GM04504 (cell line): ENCODE results near the gene PARVB.
"Not testable (repeated sequence)": the region's sequence is repeated elsewhere in the genome, so short reads cannot be mapped to it uniquely, and the experiment has no call there.

Source experiments
- DNase-seq: peaks from one replicate; pipeline ENCODE4 v3.0.0-alpha.2; 2012; ENCODE audit warnings: low read depth

The PARVB gene

DNA sequence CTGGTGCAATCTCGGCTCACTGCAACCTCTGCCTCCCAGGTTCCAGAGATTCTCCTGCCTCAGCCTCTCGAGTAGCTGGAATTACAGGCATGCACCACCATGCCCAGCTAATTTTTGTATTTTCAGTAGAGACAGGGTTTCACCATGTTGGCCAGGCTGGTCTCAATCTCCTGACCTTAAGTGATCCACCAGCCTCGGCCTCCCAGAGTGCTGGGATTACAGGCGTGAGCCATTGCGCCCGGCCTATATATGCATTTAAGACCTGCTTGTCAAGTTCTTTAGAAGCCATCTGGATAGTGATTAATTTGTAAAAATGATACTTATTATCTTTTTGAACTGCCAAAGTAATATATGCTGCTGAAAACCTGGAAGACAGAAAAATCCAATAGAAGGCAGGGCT, 86.6 kb downstream of the PARVB start:
- not testable (repeated sequence) for DNase-seq

DNA sequence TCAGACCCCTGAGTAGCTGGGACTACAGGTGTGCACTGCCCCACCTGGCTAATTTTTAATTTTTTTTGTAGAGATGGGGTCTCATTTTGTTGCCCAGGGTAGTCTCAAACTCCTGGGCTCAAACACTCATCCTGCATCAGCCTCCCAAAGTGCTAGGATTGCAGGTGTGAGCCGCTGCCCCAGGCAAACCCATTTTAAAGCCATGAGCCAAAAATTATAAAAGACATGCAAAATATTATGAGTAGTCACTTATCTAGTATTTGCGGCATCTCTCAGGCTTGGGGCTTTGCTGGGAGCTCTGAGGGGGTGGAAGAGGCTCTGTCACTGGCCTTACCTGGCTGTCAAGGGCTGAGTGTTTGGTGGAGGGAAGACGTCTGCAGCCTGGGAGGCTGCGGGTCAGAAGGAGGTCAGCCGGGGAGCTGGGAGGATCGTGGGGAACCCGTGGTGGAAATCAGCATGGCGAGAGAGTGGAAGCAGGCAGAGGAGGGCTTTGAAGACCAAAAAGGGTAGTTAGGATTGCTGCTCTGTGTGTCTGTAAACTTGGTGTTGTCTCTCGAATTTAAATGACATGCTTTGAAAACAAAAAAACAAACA, 87.6 kb downstream of the PARVB start:
- DNase-seq = no peak

DNA sequence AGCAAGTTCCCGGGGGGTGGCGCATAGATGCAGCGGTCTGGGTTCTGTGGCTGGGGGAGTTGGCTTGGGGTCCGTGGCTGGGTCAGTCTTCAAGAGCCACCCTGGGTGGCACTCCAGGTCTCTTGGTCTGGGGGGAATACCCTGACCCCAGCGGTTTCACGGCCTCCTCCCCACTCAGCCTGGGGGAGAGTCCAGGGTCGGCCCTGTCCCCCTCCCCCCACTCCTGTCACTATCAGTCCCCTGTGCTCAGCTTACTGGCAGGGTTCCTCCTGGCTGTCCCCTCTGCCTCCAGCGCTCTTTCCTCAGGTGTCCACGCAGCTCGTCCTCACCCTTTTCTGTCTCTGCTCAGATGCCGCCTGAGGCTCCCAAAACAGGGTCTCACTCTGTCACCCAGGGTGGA, 88.1 kb downstream of the PARVB start:
- DNase-seq = no peak

DNA sequence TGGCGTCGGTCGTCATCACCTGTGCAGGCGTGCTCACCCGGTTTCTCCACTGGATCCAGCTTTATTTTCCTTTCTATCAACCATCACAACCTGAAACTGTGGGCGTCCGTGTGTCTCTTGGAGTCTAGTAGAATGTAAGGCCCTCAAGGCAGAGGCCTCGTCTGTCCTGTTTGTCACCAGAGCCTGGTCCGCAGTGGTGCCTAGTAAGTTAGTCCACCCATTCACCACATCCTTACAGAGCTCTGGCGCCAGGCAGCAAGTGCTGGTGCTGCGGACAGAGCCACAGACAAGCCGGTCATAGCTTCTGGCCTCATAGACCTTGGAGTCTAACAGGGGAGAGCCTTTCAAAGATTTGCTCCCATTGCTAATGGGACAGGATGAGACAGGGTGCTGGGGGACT, 92.2 kb downstream of the PARVB start:
- no peak for DNase-seq

DNA sequence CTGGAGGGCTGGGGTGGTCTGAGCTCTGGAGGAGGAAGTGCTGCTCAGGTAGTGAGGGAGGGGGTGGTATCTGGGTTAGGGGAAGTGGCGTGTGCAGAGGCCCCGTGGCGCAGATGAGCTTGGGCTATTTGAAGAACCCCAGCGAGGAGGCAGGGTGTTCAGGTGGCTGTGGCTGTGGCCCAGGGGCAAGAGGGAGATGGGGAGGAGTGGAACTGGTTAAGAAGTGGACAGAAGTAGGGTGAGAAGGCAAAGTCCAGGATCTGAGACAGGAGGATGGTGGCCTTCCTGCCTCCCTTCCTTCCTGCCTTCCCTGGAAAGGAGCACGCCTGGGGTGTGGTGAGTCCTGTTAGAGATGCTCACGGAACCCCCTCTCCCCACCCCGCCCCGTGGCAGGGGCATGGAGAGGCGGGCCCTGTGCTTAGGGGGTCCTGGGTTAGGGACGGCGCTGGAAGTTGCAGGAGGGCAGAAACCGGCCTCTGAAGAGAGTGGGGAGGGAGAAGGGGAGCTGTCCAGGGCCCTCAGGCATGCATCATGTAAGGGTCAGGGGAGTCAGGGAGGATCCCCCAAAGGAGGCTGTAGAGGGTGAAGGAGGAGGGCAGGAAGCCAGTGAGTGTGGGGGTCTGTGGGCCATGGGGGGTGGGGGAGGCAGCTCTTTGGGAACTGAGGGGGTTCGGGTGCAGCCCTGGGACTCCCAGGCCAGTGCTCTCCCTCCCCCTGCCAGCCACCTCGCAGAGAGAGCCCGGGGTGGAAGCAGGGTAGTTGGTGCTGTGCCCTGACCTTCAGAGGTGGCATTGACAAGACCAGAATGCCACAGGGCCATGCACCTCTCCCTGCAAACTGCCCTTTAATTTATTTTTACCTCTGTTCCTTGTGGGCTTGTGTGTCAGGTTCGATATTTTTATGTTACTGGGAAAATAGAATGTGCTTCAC, 92.9 kb downstream of the PARVB start:
- DNase-seq = no peak

DNA sequence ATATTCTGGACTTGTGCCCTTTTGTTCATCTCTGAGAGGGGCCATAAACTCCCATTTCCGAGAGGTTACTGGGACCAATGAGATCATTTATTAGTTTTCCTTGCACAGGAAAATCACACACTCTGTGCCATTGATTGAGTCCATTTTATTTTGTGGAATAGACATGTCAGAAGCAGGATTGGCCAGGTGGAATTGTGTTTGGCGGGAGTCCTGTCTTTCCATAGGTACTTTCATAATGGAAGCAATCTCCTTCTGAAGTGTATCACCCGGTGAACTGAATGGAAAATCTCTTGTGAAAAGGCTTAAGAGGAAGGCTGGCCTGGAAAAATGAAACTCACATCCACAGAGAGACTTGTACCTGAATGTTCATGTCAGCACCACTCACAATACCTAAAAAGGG, 93.6 kb downstream of the PARVB start:
- DNase-seq = no peak

DNA sequence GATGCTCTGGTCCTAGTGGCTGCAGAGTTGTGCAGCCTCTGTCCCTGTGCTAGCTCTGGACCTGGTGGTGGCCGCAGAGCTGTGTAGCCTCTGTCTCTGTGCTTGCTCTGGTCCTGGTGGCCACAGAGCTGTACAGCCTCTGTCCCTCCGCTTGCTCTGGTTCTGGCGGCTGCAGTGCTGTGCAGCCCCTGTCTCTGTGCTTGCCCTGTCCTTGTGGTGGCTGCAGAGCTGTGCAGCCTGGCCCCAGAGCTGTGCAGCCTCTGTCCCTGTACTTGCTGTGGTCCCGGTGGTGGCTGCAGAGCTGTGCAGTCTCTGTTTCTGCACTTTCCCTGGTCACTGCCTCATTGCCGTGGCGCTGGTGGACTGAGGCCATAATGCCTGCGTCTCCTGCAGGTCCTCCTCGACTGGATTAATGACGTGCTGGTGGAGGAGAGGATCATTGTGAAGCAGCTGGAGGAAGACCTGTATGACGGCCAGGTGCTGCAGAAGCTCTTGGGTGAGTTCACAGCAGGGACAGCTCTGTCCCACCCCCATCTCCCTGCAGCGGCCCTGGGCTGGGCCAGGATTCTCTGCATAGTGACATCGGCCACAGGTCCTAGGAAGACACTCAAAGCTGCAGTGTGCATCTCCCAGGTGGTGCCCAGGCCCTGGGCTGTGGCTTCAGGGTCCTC, 94.7 kb downstream of the PARVB start:
- DNase-seq = no peak

DNA sequence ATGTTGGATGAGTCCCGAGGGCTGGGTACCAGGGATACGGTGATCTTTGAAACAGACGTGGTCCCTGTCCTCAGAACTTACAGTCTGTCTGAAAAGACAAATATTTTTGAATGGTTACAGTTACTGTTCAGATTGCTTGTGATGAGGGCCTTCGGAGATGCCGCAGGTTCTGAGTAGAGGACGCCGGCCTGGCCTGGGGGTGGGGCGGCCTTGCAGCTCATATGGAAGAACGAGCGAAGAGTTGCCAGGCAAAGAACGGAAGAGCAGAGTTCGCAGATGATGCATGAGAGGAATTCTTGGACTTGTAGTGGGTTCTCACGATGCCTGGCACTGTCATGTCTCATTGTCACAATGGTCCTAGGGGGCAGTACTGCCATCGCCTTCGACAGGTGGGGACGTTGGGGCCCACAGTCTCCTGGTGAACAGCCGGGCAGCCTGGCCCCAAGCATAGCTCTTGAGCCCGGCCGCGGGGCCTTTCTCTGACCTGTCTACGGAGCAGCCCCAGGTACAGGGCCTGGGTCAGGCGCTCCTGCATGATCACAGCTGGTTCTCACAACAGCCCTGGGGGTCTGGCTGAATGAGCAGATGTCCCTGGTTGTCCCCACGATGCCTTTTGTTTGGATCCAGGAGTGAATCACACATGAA, 95.7 kb downstream of the PARVB start:
- no peak for DNase-seq

DNA sequence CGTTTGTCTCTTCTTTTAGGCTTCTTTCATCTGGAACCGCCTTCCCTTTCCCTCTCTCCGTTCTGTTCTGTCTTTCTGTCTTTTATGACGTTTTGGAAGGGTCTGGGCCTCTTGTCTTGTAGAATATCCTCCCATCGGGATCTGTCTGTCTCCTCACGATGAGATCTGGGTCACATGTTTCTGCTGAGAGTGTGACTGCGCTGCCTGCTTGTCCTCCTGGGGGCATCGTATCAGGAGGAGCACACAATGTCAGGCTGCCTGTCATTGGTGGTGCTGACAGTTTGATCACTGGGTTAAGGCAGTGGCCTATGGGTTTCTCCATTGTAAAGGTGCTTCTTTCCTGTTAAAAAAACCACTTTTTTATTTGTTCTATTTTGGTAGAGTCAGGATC, 96.2 kb downstream of the PARVB start:
- no peak for DNase-seq

DNA sequence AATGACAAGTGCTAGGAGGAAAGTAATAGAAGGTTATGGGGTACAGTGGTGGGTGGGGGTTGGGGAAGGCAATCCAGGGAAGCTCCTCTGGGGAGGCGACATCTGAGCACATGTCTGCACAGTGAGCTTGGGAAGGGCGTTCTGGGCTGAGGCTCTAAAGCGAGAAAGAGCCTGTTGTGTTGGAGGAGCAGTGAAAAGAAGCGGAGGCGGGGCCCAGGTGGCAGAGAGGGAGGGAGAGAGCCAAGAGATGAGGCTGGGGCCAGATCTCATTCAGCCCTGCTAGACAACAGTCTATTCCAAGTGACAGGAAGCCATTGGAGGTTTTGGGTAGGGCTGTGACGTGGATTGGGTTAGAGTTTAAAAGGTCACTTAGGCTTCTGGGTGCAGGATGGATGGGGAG, 101.3 kb downstream of the PARVB start:
- no peak for DNase-seq

DNA sequence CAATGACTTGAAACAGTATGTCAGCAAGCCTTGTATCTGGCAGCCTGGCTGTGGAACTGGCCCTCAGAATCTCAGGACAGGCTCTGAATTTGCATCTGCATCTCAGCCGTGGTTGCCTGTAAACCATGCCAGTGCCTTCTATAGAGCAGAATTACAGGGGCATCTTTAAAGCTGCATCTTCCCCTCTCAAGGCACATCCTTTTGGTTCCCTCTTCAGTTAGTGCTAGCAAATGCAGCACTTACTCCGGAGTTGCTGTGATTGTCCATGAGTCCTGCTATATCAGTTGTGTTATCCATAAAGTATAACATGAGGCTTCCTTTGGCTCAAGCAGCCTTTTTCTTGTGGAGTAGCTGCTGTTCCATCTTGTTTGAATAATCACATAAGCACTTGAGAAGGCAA, 102.7 kb downstream of the PARVB start:
- no peak for DNase-seq

DNA sequence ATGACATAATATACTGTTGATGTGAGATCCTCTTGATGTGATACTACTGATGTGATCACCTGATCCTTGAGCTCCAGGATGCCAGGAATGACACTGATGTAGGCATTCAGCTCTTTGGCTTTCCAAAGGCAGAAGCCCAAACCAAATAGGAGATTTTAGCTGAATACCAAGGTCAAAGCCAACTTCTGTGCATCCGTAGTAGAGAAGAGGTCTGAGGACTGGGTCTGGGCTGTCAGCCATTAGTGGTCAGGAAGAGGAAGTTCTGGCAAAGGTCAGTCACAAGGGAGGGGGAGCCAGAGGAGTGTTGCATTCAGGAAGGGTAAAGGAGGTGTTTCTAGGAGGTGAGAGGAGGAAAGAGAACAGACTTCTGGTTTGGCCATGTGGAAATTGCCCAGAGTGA, 103.3 kb downstream of the PARVB start:
- DNase-seq = no peak

DNA sequence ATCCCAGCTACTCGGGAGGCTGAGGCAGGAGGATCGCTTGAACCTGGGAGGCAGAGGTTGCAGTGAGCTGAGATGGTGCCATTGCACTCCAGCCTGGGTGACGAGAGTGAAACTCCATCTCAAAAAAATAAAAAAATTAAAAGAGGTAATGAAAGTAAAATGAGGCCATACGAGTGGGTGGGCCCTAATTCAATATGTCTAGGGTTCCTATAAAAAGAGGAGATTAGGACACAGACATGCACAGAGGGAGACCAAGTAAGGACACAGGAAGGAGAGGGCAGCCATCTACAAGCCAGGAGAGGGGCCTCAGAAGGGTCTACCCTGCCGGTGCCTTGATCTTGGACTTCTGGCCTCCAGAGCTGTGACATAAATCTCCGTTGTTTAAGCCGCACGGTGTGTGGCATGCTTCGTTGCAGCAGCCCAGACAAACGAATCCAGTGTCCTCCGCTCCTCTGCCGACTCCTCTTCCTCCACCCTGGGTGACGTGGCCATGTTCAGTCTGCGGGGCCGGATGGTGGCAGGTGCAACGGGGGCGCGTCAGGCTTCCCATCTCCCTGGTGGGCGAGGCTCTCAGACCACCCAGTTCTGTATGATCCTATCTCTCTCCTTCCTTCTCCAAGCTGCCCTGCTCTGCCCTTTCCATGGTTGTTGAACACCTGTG, 105.0 kb downstream of the PARVB start:
- DNase-seq = no peak

DNA sequence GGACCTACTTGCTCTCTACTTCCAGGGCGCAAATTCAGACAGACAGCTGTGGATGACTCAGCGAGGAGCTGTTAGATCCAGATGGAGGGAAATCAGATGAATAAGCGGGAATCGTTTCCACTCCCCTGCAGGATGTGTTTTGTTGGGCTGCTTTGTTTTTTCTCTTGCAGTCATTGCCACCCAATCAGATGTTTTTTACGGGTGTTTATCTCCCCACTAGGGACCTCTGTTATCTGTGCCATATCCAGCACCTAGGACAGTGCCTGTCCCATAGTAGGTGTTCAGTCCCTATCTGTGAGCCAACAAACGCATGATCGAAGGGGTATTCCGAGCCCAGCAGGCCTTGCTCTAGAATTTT, 105.5 kb downstream of the PARVB start:
- no peak for DNase-seq

DNA sequence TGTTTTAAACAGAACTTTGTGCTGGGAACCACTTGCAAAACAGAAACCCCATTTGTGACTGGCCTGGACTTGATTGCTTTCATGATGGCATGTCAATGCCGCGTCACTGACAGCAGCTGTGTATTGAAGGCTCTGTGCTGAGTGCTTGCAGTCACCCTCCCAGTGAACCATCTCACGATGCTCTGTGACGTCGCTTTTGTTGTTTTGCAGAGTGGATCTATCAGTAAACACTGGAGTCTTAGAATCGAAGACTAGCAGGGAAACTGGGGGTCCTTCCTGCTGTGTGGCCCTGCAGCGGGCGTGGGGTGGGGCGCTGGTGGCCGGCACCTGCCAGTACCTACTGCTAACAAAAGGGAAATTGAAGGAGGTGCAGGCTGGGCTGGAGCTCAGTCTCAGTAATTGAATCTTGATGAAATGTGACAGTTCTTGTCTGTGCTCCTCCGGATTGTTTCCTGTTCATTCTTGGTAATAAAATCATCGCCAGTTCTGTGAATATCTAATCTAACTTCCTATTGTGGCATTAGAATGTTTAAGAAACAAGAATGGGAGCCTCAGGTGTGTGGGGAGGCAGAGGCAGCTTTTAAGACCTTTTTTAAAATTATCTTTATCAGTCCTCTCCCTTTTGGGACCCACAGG, 106.1 kb downstream of the PARVB start:
- no peak for DNase-seq

DNA sequence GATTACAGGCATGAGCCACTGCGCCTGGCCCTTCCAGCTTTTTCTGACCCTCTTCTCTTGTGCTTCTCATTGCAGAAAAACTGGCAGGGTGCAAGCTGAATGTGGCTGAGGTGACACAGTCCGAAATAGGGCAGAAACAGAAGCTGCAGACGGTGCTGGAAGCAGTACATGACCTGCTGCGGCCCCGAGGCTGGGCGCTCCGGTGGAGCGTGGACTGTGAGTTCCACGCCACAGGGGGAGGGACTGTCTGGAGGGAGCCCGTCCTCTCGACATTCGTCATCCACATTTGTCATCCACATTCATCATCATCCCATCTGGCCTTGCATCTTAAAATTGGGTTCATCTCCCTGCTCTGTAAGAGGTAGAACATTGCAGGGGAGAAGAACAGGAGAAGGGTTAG, 107.3 kb downstream of the PARVB start:
- no peak for DNase-seq

DNA sequence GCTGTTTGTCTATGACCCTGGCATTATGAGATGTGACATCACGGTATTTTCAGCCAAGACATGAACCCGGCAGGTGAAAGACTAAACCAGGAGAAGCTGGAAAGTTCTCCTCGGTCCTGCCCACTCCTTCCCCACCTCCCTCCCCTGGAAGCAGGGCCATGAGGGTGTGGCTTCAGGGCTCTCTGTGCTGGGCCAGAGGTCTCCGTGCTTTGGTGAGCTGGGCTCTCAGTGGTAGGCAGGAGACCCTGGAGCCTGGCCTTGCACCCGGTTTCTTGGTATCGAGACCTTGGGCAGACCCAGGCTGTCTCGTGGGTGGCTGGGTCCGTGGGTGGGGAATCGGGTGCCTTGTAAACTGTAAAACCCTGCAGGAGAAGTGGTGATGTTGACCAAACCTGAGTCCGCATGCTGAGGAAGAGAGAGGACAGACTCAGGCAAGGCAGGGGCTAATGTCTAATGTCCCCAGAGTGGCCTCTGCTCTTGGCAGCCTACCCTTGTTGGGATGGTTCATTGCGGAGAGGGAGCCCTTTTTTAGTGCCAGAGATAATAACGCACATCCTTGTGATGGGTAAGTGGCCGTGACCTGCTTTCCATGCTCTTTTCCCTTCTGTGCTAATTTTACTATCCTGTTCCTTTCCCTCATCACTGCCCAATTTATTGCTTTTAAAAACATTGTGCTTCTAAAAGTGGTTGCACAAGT, 108.0 kb downstream of the PARVB start:
- no peak for DNase-seq

DNA sequence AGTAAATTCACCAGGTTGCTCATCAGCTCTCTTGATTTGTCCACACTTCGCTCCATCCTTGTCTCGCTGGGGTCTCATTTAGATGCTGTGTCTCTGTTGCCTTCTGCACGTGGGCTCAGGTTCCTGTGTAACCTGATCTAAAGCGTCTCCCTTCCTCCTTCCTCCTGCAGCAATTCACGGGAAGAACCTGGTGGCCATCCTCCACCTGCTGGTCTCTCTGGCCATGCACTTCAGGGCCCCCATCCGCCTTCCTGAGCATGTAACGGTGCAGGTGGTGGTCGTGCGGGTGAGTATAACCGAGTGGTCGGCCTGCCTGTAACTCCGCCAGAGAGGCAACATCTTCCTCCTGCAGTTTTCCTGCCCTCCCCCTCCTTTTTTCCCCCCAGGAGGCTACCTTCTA, 108.6 kb downstream of the PARVB start:
- no peak for DNase-seq

DNA sequence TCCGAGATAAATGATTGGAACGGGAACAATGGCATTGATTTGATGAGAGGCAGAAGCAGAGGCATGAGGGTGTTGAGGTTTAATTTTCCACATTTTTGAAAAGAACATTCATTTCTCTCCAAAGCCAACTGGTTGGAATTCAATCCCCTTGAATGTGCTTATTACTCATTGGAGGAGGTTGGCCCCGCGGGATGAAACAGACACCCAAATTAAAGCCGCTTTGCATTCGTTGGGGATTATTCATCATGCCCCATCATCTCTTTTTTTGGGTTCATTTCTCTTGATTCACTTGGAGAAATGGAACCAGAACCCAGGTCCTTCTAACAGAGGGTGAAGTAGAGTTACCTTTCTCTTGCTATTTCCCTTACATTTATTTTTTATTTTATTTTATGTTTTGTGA, 109.1 kb downstream of the PARVB start:
- no peak for DNase-seq

DNA sequence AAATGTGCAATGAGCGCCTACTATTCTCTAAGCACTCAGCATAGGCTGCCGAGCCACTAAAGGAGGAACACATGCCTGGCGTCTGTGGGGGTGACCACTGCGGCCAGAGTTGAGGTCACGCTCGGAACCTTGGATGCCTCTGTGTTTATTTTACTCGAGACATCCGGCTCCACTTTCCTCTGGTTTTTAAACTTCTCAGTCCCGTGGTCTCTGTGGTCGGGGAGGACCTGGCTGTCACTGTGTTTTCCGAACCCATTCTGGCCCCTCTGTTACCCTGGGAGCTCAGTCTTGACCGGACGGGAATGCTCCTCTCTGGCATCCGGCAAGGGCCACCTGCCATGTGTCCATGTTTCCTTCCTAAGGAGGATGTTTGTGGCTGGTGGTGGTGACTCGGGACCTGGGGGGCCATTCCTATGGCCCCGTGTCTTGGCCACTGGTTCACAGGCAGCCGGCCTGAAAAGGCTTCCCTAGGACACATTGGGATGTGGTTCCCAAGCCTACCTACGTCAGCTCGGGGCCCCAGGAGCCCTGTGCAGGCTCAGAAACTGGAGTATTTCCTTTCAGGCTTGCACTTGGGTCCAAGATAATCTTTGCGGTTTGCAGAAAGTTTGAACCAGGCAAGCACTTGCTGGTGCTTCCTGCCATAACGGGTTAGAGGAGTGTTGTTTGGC, 109.9 kb downstream of the PARVB start:
- no peak for DNase-seq

DNA sequence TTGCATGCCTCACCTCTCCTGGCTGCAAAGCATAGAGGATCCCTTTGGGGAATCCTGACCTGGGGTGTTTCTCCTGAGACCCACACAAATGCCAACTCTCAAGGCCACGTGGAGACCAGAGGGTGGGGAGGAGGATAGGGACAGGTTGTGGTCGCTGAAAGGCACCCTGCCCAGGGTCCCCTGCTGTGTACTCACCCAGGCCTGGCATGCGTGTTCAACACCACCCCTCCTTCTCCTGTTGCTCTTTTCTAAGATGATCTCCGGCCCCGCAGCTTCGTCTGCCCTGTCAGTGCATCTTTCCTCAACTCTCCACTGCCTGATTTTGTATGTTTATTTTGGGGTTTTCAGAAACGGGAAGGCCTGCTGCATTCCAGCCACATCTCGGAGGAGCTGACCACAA, 112.0 kb downstream of the PARVB start:
- no peak for DNase-seq
